Measurements from ENCODE around the gene RBM8A.

Gene RBM8A

DNA sequence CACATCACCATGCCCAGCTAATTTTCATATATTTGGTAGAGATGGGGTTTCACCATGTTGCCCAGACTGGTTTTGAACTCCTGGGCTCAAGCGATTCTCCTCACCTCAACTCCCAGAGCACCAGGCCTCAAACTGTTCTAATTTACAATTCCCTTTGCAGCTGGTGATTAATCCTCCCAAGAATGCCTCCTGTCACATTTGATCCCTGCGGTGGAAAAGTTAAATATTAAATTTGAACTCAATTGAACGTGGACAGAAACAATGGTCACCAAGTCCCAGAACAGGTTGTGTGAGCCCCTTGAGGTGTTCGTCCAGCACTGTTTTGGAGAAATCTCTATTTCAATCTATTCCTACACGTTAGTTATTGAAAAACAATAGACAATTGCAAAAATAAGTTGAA lies 39.7 kb downstream of the RBM8A start:
- Histone ChIP-seq H3K79me2 (ENCODE audit: insufficient read depth, low read length) (no peaks in the 10 kb centered on the region), H3K4me2 (ENCODE audit: low read length) (no peak overlapping the region), H3K9me2 (ENCODE audit: low read depth, low read length) (no peaks in the 10 kb centered on the region), H3F3A (ENCODE audit: insufficient read depth, low read length) (no peaks in the 10 kb centered on the region), H3K9me3 (ENCODE audit: low read length) (no peaks in the 10 kb centered on the region), H3K9ac (ENCODE audit: low read length) (no peak overlapping the region), H2AFZ (ENCODE audit: low read length) (no peak overlapping the region), H3K36me3 (ENCODE audit: insufficient read depth, low read length) (no peaks in the 10 kb centered on the region), H3K27me3 (ENCODE audit: insufficient read depth, low read length) (peaks cover 19% of the 10 kb centered on the region; the same call in 1 of the 2 replicates), H3K4me1 (ENCODE audit: insufficient read depth, low read length, severe bottlenecking) (peaks cover 7% of the 10 kb centered on the region), H3K27ac (ENCODE audit: low read depth, low read length, poor library complexity, severe bottlenecking) (no peak overlapping the region), H4K20me1 (ENCODE audit: insufficient read depth, low read length) (no peaks in the 10 kb centered on the region), H3K4me3 (ENCODE audit: low read depth, low read length, poor library complexity, severe bottlenecking) (no peak overlapping the region)
- TF ChIP-seq, protein P1, sequence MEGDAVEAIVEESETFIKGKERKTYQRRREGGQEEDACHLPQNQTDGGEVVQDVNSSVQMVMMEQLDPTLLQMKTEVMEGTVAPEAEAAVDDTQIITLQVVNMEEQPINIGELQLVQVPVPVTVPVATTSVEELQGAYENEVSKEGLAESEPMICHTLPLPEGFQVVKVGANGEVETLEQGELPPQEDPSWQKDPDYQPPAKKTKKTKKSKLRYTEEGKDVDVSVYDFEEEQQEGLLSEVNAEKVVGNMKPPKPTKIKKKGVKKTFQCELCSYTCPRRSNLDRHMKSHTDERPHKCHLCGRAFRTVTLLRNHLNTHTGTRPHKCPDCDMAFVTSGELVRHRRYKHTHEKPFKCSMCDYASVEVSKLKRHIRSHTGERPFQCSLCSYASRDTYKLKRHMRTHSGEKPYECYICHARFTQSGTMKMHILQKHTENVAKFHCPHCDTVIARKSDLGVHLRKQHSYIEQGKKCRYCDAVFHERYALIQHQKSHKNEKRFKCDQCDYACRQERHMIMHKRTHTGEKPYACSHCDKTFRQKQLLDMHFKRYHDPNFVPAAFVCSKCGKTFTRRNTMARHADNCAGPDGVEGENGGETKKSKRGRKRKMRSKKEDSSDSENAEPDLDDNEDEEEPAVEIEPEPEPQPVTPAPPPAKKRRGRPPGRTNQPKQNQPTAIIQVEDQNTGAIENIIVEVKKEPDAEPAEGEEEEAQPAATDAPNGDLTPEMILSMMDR (IDR thresholded peaks at IDR 0.05; ENCODE audit: low read length) = no peak
- TF ChIP-seq EZH2 (IDR thresholded peaks at IDR 0.05; ENCODE audit: borderline replicate concordance, low read length) = no peak

GRCh38 chr1:145886816-145887215 lies 40.5 kb downstream of the RBM8A start:
- Histone ChIP-seq H3K27me3 (ENCODE audit: insufficient read depth, low read length) (peaks cover 19% of the 10 kb centered on the region; the same call in 1 of the 2 replicates), H3K9ac (ENCODE audit: low read length) (no peak overlapping the region), H3K9me3 (ENCODE audit: low read length) (no peaks in the 10 kb centered on the region), H3K9me2 (ENCODE audit: low read depth, low read length) (no peaks in the 10 kb centered on the region), H3F3A (ENCODE audit: insufficient read depth, low read length) (no peaks in the 10 kb centered on the region), H3K4me2 (ENCODE audit: low read length) (no peak overlapping the region), H3K4me1 (ENCODE audit: insufficient read depth, low read length, severe bottlenecking) (peaks cover 7% of the 10 kb centered on the region), H3K4me3 (ENCODE audit: low read depth, low read length, poor library complexity, severe bottlenecking) (no peak overlapping the region), H3K36me3 (ENCODE audit: insufficient read depth, low read length) (no peaks in the 10 kb centered on the region), H3K79me2 (ENCODE audit: insufficient read depth, low read length) (no peaks in the 10 kb centered on the region), H3K27ac (ENCODE audit: low read depth, low read length, poor library complexity, severe bottlenecking) (no peak overlapping the region), H4K20me1 (ENCODE audit: insufficient read depth, low read length) (no peaks in the 10 kb centered on the region), H2AFZ (ENCODE audit: low read length) (no peak overlapping the region)
- TF ChIP-seq, protein P1 (IDR thresholded peaks at IDR 0.05; ENCODE audit: low read length) = no peak
- TF ChIP-seq EZH2 (IDR thresholded peaks at IDR 0.05; ENCODE audit: borderline replicate concordance, low read length) = no peak

DNA sequence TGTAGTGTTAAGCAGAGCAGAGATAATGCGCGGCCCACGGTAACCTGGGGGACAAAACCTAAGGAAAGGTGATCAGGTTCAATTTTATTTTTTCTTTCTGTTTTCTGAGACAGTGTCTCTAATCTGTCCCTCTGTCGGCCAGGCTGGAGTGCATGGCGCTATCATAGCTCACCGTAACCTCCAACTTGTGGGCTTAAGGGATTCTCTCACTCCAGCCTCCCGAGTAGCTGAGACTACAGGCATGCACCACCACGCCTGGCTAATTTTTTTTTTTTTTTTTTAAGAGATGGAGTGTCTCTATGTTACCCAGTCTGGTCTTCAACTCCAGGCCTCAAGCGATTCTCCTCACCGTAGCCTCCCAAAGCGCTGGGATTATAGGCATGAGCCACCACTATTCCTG lies 40.9 kb downstream of the RBM8A start:
- Histone ChIP-seq H3K79me2 (ENCODE audit: insufficient read depth, low read length) (no peaks in the 10 kb centered on the region), H4K20me1 (ENCODE audit: insufficient read depth, low read length) (no peaks in the 10 kb centered on the region), H3K36me3 (ENCODE audit: insufficient read depth, low read length) (no peaks in the 10 kb centered on the region), H2AFZ (ENCODE audit: low read length) (no peak overlapping the region), H3K4me2 (ENCODE audit: low read length) (peak overlapping the region; percentile 75), H3F3A (ENCODE audit: insufficient read depth, low read length) (no peaks in the 10 kb centered on the region), H3K9me2 (ENCODE audit: low read depth, low read length) (no peaks in the 10 kb centered on the region), H3K4me1 (ENCODE audit: insufficient read depth, low read length, severe bottlenecking) (peaks cover 7% of the 10 kb centered on the region), H3K9me3 (ENCODE audit: low read length) (no peaks in the 10 kb centered on the region), H3K9ac (ENCODE audit: low read length) (no peak overlapping the region; the same call in 1 of the 2 replicates), H3K27me3 (ENCODE audit: insufficient read depth, low read length) (peaks cover 19% of the 10 kb centered on the region; the same call in 1 of the 2 replicates), H3K4me3 (ENCODE audit: low read depth, low read length, poor library complexity, severe bottlenecking) (peak overlapping the region; percentile 63), H3K27ac (ENCODE audit: low read depth, low read length, poor library complexity, severe bottlenecking) (no peak overlapping the region)
- TF ChIP-seq, protein P1 (IDR thresholded peaks at IDR 0.05; ENCODE audit: low read length) = no peak
- no peak for TF ChIP-seq EZH2 (IDR thresholded peaks at IDR 0.05; ENCODE audit: borderline replicate concordance, low read length)

Measured in OCI-LY1 (cell line).